ENCODE data around the gene EDC4. TPM values are rescaled to one million over a fixed set of nuclear protein-coding genes. Genes with fewer than 3 reads are reported as not detected.

Gene EDC4
- total and polyA plus RNA-seq, 2 of the 13 experiments (the other 11 are each of a cell fraction or from before 2014, with no cell fraction given): 51.4 to 59.1 TPM

GRCh38 chr16:67879936-67880335 is 7.1 kb downstream of the EDC4 start:
- no peak for DNase-seq (ENCODE audit: low spot score)
- H3K27ac ChIP-seq (ENCODE audit: extremely low read length, insufficient read depth, low read length): no peak overlapping the region
- no peak for ATAC-seq
- BruUV-seq (replicated peaks): no TSS peak
- TF ChIP-seq RBFOX2 (IDR thresholded peaks at IDR 0.05; ENCODE audit: low read depth, low read length) (peak; percentile 39; the same call in 1 of the 2 replicates), POLR2G (IDR thresholded peaks at IDR 0.05; ENCODE audit: low read depth, low read length) (0 out of 2 replicates have a peak, but pooled peaks have one; percentile 2), PAWR (CRISPR knock-in tag; IDR thresholded peaks at IDR 0.05; ENCODE audit: borderline replicate concordance) (no peak)
- H3K4me3 ChIP-seq (replicated peaks in 1 of 3; ENCODE audit: insufficient read depth in 1 of 3, low read depth in 2 of 3, low read length in 3 of 3): no peak overlapping the region
- FAIRE-seq: no peak
- 95% methylated on average over 4 of the region's 5 CpGs for WGBS (ENCODE audit: low lambda C conversion rate)
- peaks cover 6% of the 10 kb centered on the region for H4K20me1 ChIP-seq (ENCODE audit: insufficient read depth, low read length)
- ChIA-PET CTCF (ENCODE audit: low intra/inter-chr PET ratio, low total read pairs) (no interaction called here), POLR2A (no interaction called here)
- no peak overlapping the region for H3K9ac ChIP-seq (ENCODE audit: insufficient read depth, low read depth, low read length)
- no peaks in the 10 kb centered on the region for H3K9me3 ChIP-seq (ENCODE audit: low read length)
- no peak overlapping the region for H3K4me2 ChIP-seq (ENCODE audit: low read depth, low read length)
- H3K27me3 ChIP-seq (ENCODE audit: control insufficient read depth in 1 of 2, insufficient read depth in 2 of 2, low read length in 2 of 2): no peaks in the 10 kb centered on the region
- H2AFZ ChIP-seq (ENCODE audit: low read length): no peak overlapping the region
- H3K36me3 ChIP-seq (replicated peaks in 1 of 2; ENCODE audit: control insufficient read depth in 1 of 2, insufficient read depth in 2 of 2, low read length in 2 of 2): peaks cover 65 to 99% of the 10 kb centered on the region in 2 experiments
- in situ Hi-C loops (cut with HindIII; ENCODE audit: extremely low pct_ligation_motif_present, low pct_unique_long_range_greater_than_20kb) (loop anchor here (10.0 kb wide), 1 partner anchor 165 kb away; no protein-coding TSS in a partner anchor), intact Hi-C loops (cut with micrococcal nuclease; ENCODE audit: unreplicated experiment) (loop anchor here (5.0 kb wide), 1 partner anchor 162 kb away; no protein-coding TSS in a partner anchor)
- H3K79me2 ChIP-seq (ENCODE audit: insufficient read depth, low read length): peaks cover 13% of the 10 kb centered on the region
- peaks cover 32% of the 10 kb centered on the region for H3K4me1 ChIP-seq (ENCODE audit: insufficient read depth, low read length)

- Histone ChIP-seq H3K4me2 (ENCODE audit: low read depth, low read length) (no peak overlapping the region), H3K27me3 (ENCODE audit: control insufficient read depth in 1 of 2, insufficient read depth in 2 of 2, low read length in 2 of 2) (no peaks in the 10 kb centered on the region), H3K79me2 (ENCODE audit: insufficient read depth, low read length) (peaks cover 7% of the 10 kb centered on the region), H2AFZ (ENCODE audit: low read length) (no peak overlapping the region), H3K4me1 (ENCODE audit: insufficient read depth, low read length) (peaks cover 32% of the 10 kb centered on the region), H3K9ac (ENCODE audit: insufficient read depth, low read depth, low read length) (no peak overlapping the region), H4K20me1 (ENCODE audit: insufficient read depth, low read length) (no peaks in the 10 kb centered on the region), H3K9me3 (ENCODE audit: low read length) (no peaks in the 10 kb centered on the region), H3K36me3 (replicated peaks in 1 of 2; ENCODE audit: control insufficient read depth in 1 of 2, insufficient read depth in 2 of 2, low read length in 2 of 2) (peaks cover 65 to 94% of the 10 kb centered on the region in 2 experiments), H3K27ac (ENCODE audit: extremely low read length, insufficient read depth, low read length) (no peak overlapping the region), H3K4me3 (replicated peaks in 1 of 3; ENCODE audit: insufficient read depth in 1 of 3, low read depth in 2 of 3, low read length in 3 of 3) (no peak overlapping the region)
- CTCF ChIA-PET (ENCODE audit: low intra/inter-chr PET ratio, low total read pairs): no interaction called here
- intact Hi-C loops (cut with micrococcal nuclease; ENCODE audit: unreplicated experiment): loop anchor here (5.0 kb wide), 1 partner anchor 162 kb away; no protein-coding TSS in a partner anchor
- FAIRE-seq: no peak
- POLR2A ChIA-PET: interaction anchor here (2.1 kb wide), 1 partner anchor 55 kb away, joined by 5 read pairs; no protein-coding TSS in a partner anchor
- ATAC-seq: no peak
- BruUV-seq (replicated peaks): no TSS peak
- DNase-seq (ENCODE audit: low spot score): no peak
- WGBS (ENCODE audit: low lambda C conversion rate): 98% methylated on average over 13 of the region's 13 CpGs
- TF ChIP-seq KLF9 (CRISPR knock-in tag; IDR thresholded peaks at IDR 0.05; ENCODE audit: low read depth): no peak
- TF ChIP-seq ZNF282 (IDR thresholded peaks at IDR 0.05; ENCODE audit: partially characterized antibody): no peak
- TF ChIP-seq KMT2A (CRISPR knock-in tag; IDR thresholded peaks at IDR 0.05): no peak
- TF ChIP-seq RBFOX2 (IDR thresholded peaks at IDR 0.05; ENCODE audit: low read depth, low read length): 0 out of 2 replicates have a peak, but pooled peaks have one; percentile 26
- in situ Hi-C loops (cut with HindIII; ENCODE audit: extremely low pct_ligation_motif_present, low pct_unique_long_range_greater_than_20kb): loop anchor here (10.0 kb wide), 1 partner anchor 164 kb away; no protein-coding TSS in a partner anchor
Measured at GRCh38 chr16:67880584-67880983, 7.7 kb downstream of the EDC4 start.
